Stimulated activated CD4-positive, alpha-beta T cell treated with anti-CD3 and anti-CD28 coated beads, TNF-alpha, amount 100 ng/mL, for 1 hour (primary cell): ENCODE measurements around the gene ARTN.

Experiments used
- DNase-seq, 3 donors: peaks; one replicate each; pipeline ENCODE4 v3.0.0-alpha.2; 2020; ENCODE audit warnings: low read depth in 3 of 3, low spot score in 1 of 3

Gene ARTN

GRCh38 chr1:43947061-43947873 lies 13.7 kb downstream of the ARTN start:
- no peak for DNase-seq

- DNase-seq: no peak
Observed at GRCh38 chr1:43947874-43948437, 14.4 kb downstream of the ARTN start.

GRCh38 chr1:43949678-43950077 lies 16.1 kb downstream of the ARTN start:
- no peak for DNase-seq

- no peak for DNase-seq
Observed at GRCh38 chr1:43951021-43951985, 17.7 kb downstream of the ARTN start.

GRCh38 chr1:43952731-43953346 lies 19.2 kb downstream of the ARTN start:
- DNase-seq: no peak

- no peak for DNase-seq
Observed at GRCh38 chr1:43953361-43953760, 19.8 kb downstream of the ARTN start.

- DNase-seq: no peak
Observed at GRCh38 chr1:43954036-43954435, 20.4 kb downstream of the ARTN start.

GRCh38 chr1:43956234-43956633 lies 22.6 kb downstream of the ARTN start:
- DNase-seq: no peak

- no peak for DNase-seq
Observed at GRCh38 chr1:43957407-43958040, 23.9 kb downstream of the ARTN start.

GRCh38 chr1:43958351-43959255 lies 25.0 kb downstream of the ARTN start:
- DNase-seq: no peak

- DNase-seq: no peak
Observed at GRCh38 chr1:43960798-43961197, 27.2 kb downstream of the ARTN start.

GRCh38 chr1:43961692-43962091 lies 28.1 kb downstream of the ARTN start:
- no peak for DNase-seq

- DNase-seq: no peak
Observed at GRCh38 chr1:43962324-43962723, 28.7 kb downstream of the ARTN start.

- no peak for DNase-seq
Observed at GRCh38 chr1:43963006-43963405, 29.4 kb downstream of the ARTN start.

- no peak for DNase-seq
Observed at GRCh38 chr1:43963890-43964289, 30.3 kb downstream of the ARTN start.

- DNase-seq: no peak
Observed at GRCh38 chr1:43965316-43965715, 31.7 kb downstream of the ARTN start.

- DNase-seq: no peak
Observed at GRCh38 chr1:43968348-43968948, 34.8 kb downstream of the ARTN start.

- DNase-seq: no peak
Observed at GRCh38 chr1:43969416-43969745, 35.8 kb downstream of the ARTN start.

GRCh38 chr1:43969746-43970466 lies 36.3 kb downstream of the ARTN start, which contains the start of gene DPH2:
TSS of gene DPH2 (plus strand) at chr1:43970010. CDS start at chr1:43970176, 166 bp downstream.
- DNase-seq: peak; percentile 82 to 87 (median 84)
